HepG2 (cell line): ENCODE measurements around the gene FAM83F. TPM values are rescaled to one million over a fixed set of nuclear protein-coding genes. Genes with fewer than 3 reads are reported as not detected.

Experiments
- AFF4 ChIP-seq: sonication (generic); formaldehyde crosslinking; IDR thresholded peaks from 2 replicates; pipeline ENCODE4 v1.4.0; 2020; ENCODE audit warnings: missing genetic modification reagents
- CEBPB ChIP-seq: IDR thresholded peaks from 2 replicates; pipeline ENCODE4 v1.6.1; 2011; ENCODE audit warnings: low read depth, low read length, improper control_type of control experiment, borderline replicate concordance
- DDIT3 ChIP-seq: sonication (generic); formaldehyde crosslinking; IDR thresholded peaks from 2 replicates; pipeline ENCODE4 v1.4.0; 2020; ENCODE audit warnings: mild to moderate bottlenecking, missing genetic modification reagents
- E2F5 ChIP-seq: sonication (generic); formaldehyde crosslinking; conservative IDR thresholded peaks from 2 replicates; pipeline ENCODE4 v1.4.0; 2020; ENCODE audit warnings: missing genetic modification reagents
- FOXK2 ChIP-seq: fragments of 450-650 bp; IDR thresholded peaks from 2 replicates; pipeline ENCODE4 v1.6.1; 2016
- HNRNPL ChIP-seq: fragments of 200-400 bp; formaldehyde crosslinking; IDR thresholded peaks from 2 replicates; pipeline ENCODE4 v1.6.1; 2017; ENCODE audit warnings: mild to moderate bottlenecking, low read depth, low read length
- HOXA3 ChIP-seq: sonication (generic); formaldehyde crosslinking; IDR thresholded peaks from 2 replicates; pipeline ENCODE4 v1.5.0; 2020; ENCODE audit warnings: missing genetic modification reagents
- REST ChIP-seq, 2 experiments: IDR thresholded peaks; 2 replicates each; pipeline ENCODE4 v1.6.1; 2011 to 2012; ENCODE audit warnings: low read length in 2 of 2, borderline replicate concordance in 1 of 2, low read depth in 1 of 2, mild to moderate bottlenecking in 1 of 2, moderate library complexity in 1 of 2
- TBP ChIP-seq: sonication (generic); formaldehyde crosslinking; IDR thresholded peaks from 2 replicates; pipeline ENCODE4 v1.5.0; 2020; ENCODE audit warnings: missing genetic modification reagents
- ZBTB26 ChIP-seq: IDR thresholded peaks from 2 replicates; pipeline ENCODE4 v1.6.1; 2016; ENCODE audit warnings: missing compliant biosample characterization, missing genetic modification reagents, borderline replicate concordance
- ZNF580 ChIP-seq: IDR thresholded peaks from 2 replicates; pipeline ENCODE4 v1.6.1; 2016; ENCODE audit warnings: low read depth, borderline replicate concordance
- ZNF7 ChIP-seq: IDR thresholded peaks from 2 replicates; pipeline ENCODE4 v1.6.1; 2016; ENCODE audit warnings: missing biosample characterization, missing genetic modification reagents
- polyA plus RNA-seq, 8 experiments: library from polyadenylated mRNA; depleted of rRNA in 3 of 8; stranded (reverse) in 7 of 8; unstranded in 1 of 8; fragments of >200 nt; fragmentation: Illumina TruSeq in 4 of 8; extraction: Trizol in 4 of 8; gene quantifications; 2 replicates each; pipeline versions ENCODE4 v1.2.1 to v1.2.3, GENCODE V29; 2011 to 2016; ENCODE audit warnings: low read depth in 4 of 8, missing spikeins in 1 of 8, mixed read lengths in 1 of 8; ENCODE audit not compliant: insufficient read depth in 1 of 8
- total RNA-seq, 5 experiments: library from RNA; depleted of rRNA; stranded (reverse); fragments of >200 nt; fragmentation: Illumina TruSeq; extraction: Trizol; gene quantifications; 2 replicates each; pipeline ENCODE4 v1.2.3, GENCODE V29; 2016; ENCODE audit warnings: low read depth in 1 of 5
- TF ChIP-seq, protein P1 (sequence below): sonication (generic); formaldehyde crosslinking; IDR thresholded peaks from 2 replicates; pipeline ENCODE4 v1.8.1; 2023; ENCODE audit warnings: mild to moderate bottlenecking, missing genetic modification reagents, borderline replicate concordance
- TF ChIP-seq, protein P2 (sequence below): sonication (generic); formaldehyde crosslinking; IDR thresholded peaks from 2 replicates; pipeline ENCODE4 v1.5.0; 2020; ENCODE audit warnings: mild to moderate bottlenecking, low read depth, missing genetic modification reagents, borderline replicate concordance
- TF ChIP-seq, protein P3 (sequence below): sonication (generic); formaldehyde crosslinking; IDR thresholded peaks from 2 replicates; pipeline ENCODE4 v1.8.1; 2023; ENCODE audit warnings: mild to moderate bottlenecking, inconsistent platforms, moderate library complexity, missing genetic modification reagents, borderline replicate concordance

Gene FAM83F
- total and polyA plus RNA-seq, 2 of the 13 experiments (the other 11 are each of a cell fraction or from before 2014, with no cell fraction given) = not detected

GRCh38 chr22:40044102-40044869 lies 49.5 kb downstream of the FAM83F start (continued):
- TF ChIP-seq ZNF580 (0 out of 2 replicates have a peak, but pooled peaks have one; percentile 33), E2F5 (CRISPR knock-in tag) (no peak), REST (IDR thresholded peaks at IDR 0.05; ENCODE audit: borderline replicate concordance in 1 of 2, low read depth in 1 of 2, low read length in 2 of 2) (no peak), ZNF7 (CRISPR knock-in tag) (no peak), CEBPB (no peak), TBP (CRISPR knock-in tag) (no peak), DDIT3 (CRISPR knock-in tag) (no peak), AFF4 (CRISPR knock-in tag) (no peak), FOXK2 (peak; percentile 25; the same call in 1 of the 2 replicates), ZBTB26 (peak; percentile 18; the same call in 1 of the 2 replicates), HOXA3 (CRISPR knock-in tag) (peak; percentile 25; the same call in 1 of the 2 replicates), HNRNPL (0 out of 2 replicates have a peak, but pooled peaks have one; percentile 27)
- TF ChIP-seq, protein P1, sequence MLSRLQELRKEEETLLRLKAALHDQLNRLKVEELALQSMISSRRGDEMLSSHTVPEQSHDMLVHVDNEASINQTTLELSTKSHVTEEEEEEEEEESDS (CRISPR knock-in tag) = no peak
- TF ChIP-seq, protein P2, sequence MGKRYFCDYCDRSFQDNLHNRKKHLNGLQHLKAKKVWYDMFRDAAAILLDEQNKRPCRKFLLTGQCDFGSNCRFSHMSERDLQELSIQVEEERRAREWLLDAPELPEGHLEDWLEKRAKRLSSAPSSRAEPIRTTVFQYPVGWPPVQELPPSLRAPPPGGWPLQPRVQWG = no peak
- TF ChIP-seq, protein P3, sequence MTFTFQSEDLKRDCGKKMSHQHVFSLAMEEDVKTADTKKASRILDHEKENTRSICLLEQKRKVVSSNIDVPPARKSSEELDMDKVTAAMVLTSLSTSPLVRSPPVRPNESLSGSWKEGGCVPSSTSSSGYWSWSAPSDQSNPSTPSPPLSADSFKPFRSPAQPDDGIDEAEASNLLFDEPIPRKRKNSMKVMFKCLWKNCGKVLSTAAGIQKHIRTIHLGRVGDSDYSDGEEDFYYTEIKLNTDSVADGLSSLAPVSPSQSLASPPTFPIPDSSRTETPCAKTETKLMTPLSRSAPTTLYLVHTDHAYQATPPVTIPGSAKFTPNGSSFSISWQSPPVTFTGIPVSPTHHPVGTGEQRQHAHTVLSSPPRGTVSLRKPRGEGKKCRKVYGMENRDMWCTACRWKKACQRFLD (CRISPR knock-in tag) = no peak
